ENCODE measurements around the gene PLSCR5.

Gene PLSCR5

GRCh38 chr3:146557745-146558144 is 47.4 kb downstream of the PLSCR5 start:
- no peak for DNase-seq (ENCODE audit: low spot score)
- TF ChIP-seq CTCF (IDR thresholded peaks at IDR 0.05) = no peak
- Histone ChIP-seq H3K4me3 (no peak overlapping the region), H3K27ac (no peak overlapping the region)

GRCh38 chr3:146555311-146555710 is 49.8 kb downstream of the PLSCR5 start:
- no peak overlapping the region for H3K4me3 ChIP-seq
- no peak for TF ChIP-seq CTCF (IDR thresholded peaks at IDR 0.05)
- no peak overlapping the region for H3K27ac ChIP-seq
- no peak for DNase-seq (ENCODE audit: low spot score)

- TF ChIP-seq CTCF (IDR thresholded peaks at IDR 0.05) = no peak
- Histone ChIP-seq H3K4me3 (no peak overlapping the region), H3K27ac (no peak overlapping the region)
- no peak for DNase-seq (ENCODE audit: low spot score)
These were observed 50.9 kb downstream of the PLSCR5 start for GRCh38 chr3:146554151-146554760.

- no peak for TF ChIP-seq CTCF (IDR thresholded peaks at IDR 0.05)
- no peak for DNase-seq (ENCODE audit: low spot score)
- Histone ChIP-seq H3K4me3 (no peak overlapping the region), H3K27ac (no peak overlapping the region)
These were observed 54.2 kb downstream of the PLSCR5 start for GRCh38 chr3:146550743-146551510.

- Histone ChIP-seq H3K27ac (no peak overlapping the region), H3K4me3 (peak overlapping the region; percentile 12)
These were observed 55.0 kb downstream of the PLSCR5 start for GRCh38 chr3:146550070-146550615.

GRCh38 chr3:146547235-146547835 is 57.8 kb downstream of the PLSCR5 start:
- DNase-seq (ENCODE audit: low spot score) = no peak
- H3K27ac ChIP-seq = no peak overlapping the region
- TF ChIP-seq CTCF (IDR thresholded peaks at IDR 0.05) = no peak
- no peak overlapping the region for H3K4me3 ChIP-seq

More at GRCh38 chr3:146550070-146550615, 55.0 kb downstream of the PLSCR5 start:
- DNase-seq (ENCODE audit: low spot score) = no peak
- no peak for TF ChIP-seq CTCF (IDR thresholded peaks at IDR 0.05)
